GM19372 (cell line): ENCODE measurements around the gene OR2J3.
"Not testable (repeated sequence)": the region's sequence is repeated elsewhere in the genome, so short reads cannot be mapped to it uniquely, and the experiment has no call there.

Experiments used
- ATAC-seq: cut with Tn5 transposase; IDR thresholded peaks from one replicate; pipeline ENCODE4 v1.9.1; 2021; ENCODE audit warnings: mild to moderate bottlenecking, low read depth, moderate library complexity; ENCODE audit not compliant: unreplicated experiment

Gene OR2J3

GRCh38 chr6:29155182-29155581 lies 47.3 kb downstream of the OR2J3 start:
- ATAC-seq = not testable (repeated sequence)

GRCh38 chr6:29159922-29160321 lies 52.1 kb downstream of the OR2J3 start:
- not testable (repeated sequence) for ATAC-seq
